ENCODE data around the gene F7. TPM values are rescaled to one million over a fixed set of nuclear protein-coding genes. Genes with fewer than 3 reads are reported as not detected.

Gene F7
- total and polyA plus RNA-seq, 9 of the 15 experiments (the other 6 are each of a cell fraction or from before 2014, with no cell fraction given): not detected

DNA sequence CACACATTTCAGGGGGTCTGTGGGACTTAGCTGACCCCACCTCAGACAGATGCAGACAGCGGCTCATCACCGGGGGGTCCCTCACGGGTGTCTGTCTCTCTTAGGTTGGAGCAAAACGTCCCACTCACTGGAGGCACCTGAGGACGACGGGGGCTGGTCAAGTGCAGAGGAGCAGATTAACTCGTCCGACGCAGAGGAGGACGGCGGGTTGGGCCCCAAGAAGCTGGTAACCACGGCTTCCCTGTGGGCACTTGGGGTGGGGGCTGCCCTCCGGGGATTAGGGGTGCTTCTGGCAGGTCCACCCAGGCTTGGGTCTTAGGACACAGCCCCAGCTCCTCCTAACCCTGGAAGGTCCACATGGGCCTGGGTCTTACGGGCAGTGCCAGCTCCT lies 11.2 kb upstream of the F7 start:
- no peak overlapping the region for H3K4me3 ChIP-seq
- WGBS (ENCODE audit: insufficient coverage, low coverage, missing lambda C conversion rate): 0% methylated on average over 8 of the region's 14 CpGs
- intact Hi-C loops (cut with micrococcal nuclease): no loop called here
- no peaks in the 10 kb centered on the region; the same call in 1 of the 2 replicates for H4K20me1 ChIP-seq (replicated peaks; ENCODE audit: control insufficient read depth, insufficient read depth, low read length)
- H3K4me1 ChIP-seq (replicated peaks in 1 of 2; ENCODE audit: control insufficient read depth in 2 of 2, insufficient read depth in 2 of 2, low read length in 2 of 2): peaks cover 0 to 11% of the 10 kb centered on the region in 2 experiments; a peak in 1 of 5 replicates
- no peaks in the 10 kb centered on the region for H3K79me2 ChIP-seq (ENCODE audit: control insufficient read depth, insufficient read depth, low read length)
- ChIA-PET CTCF (ENCODE audit: low intra/inter-chr PET ratio) (no interaction called here), POLR2A (no interaction called here)
- peaks cover 48 to 95% of the 10 kb centered on the region in 2 experiments for H3K27me3 ChIP-seq (ENCODE audit: control insufficient read depth in 2 of 2, insufficient read depth in 2 of 2, low read length in 2 of 2)
- TF ChIP-seq DMBX1 (CRISPR knock-in tag; IDR thresholded peaks at IDR 0.05; ENCODE audit: borderline replicate concordance) (no peak), CBFA2T2 (conservative IDR thresholded peaks at IDR 0.05) (no peak), TEAD1 (CRISPR knock-in tag; IDR thresholded peaks at IDR 0.05) (no peak), ZNF586 (CRISPR knock-in tag; conservative IDR thresholded peaks at IDR 0.05) (no peak), HNRNPH1 (optimal IDR thresholded peaks at IDR 0.05; ENCODE audit: low read depth, low read length) (no peak), CREBBP (IDR thresholded peaks at IDR 0.05; ENCODE audit: low read depth, low read length) (no peak), ZSCAN29 (IDR thresholded peaks at IDR 0.05) (no peak), PRMT5 (CRISPR knock-in tag; IDR thresholded peaks at IDR 0.05) (no peak), DNMT1 (IDR thresholded peaks at IDR 0.05) (no peak), OTX1 (CRISPR knock-in tag; IDR thresholded peaks at IDR 0.05) (no peak), SRF (CRISPR knock-in tag; IDR thresholded peaks at IDR 0.05) (no peak), MIER1 (IDR thresholded peaks at IDR 0.05; ENCODE audit: low read depth) (no peak), NR4A1 (CRISPR knock-in tag; IDR thresholded peaks at IDR 0.05) (no peak), NR4A1 (tag; IDR thresholded peaks at IDR 0.05) (no peak)
- TF ChIP-seq, protein P1, sequence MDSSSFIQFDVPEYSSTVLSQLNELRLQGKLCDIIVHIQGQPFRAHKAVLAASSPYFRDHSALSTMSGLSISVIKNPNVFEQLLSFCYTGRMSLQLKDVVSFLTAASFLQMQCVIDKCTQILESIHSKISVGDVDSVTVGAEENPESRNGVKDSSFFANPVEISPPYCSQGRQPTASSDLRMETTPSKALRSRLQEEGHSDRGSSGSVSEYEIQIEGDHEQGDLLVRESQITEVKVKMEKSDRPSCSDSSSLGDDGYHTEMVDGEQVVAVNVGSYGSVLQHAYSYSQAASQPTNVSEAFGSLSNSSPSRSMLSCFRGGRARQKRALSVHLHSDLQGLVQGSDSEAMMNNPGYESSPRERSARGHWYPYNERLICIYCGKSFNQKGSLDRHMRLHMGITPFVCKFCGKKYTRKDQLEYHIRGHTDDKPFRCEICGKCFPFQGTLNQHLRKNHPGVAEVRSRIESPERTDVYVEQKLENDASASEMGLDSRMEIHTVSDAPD (CRISPR knock-in tag; IDR thresholded peaks at IDR 0.05): no peak
- H3K9me1 ChIP-seq (ENCODE audit: control insufficient read depth, insufficient read depth, low read length): no peaks in the 10 kb centered on the region
- H3K4me2 ChIP-seq (ENCODE audit: insufficient read depth, low read length): no peak overlapping the region
- no TSS peak for BruUV-seq (replicated peaks)
- DNase-seq (ENCODE audit: extremely low read depth in 1 of 4, low spot score in 3 of 4) (no peak), FAIRE-seq (no peak), ATAC-seq (no peak)
- in situ Hi-C loops (cut with MboI): no loop called here
- no peaks in the 10 kb centered on the region for H3K36me3 ChIP-seq (ENCODE audit: control insufficient read depth, insufficient read depth, low read length)
- no peak overlapping the region for H3K9ac ChIP-seq (ENCODE audit: insufficient read depth in 1 of 2, low read depth in 2 of 2, low read length in 2 of 2)
- H3K27ac ChIP-seq (ENCODE audit: extremely low read depth, low read depth, low read length): no peak overlapping the region
- H2AFZ ChIP-seq (ENCODE audit: low read depth, low read length): no peak overlapping the region
- no peaks in the 10 kb centered on the region for H3K9me3 ChIP-seq (replicated peaks; ENCODE audit: control insufficient read depth, insufficient read depth, low read depth, low read length)
